Globus pallidus (tissue), 1 donor: ENCODE data around the gene TMEM203.
"Not testable (repeated sequence)": the region's sequence is repeated elsewhere in the genome, so short reads cannot be mapped to it uniquely, and the experiment has no call there.

ENCODE experiments used
- DNase-seq: peaks from one replicate; pipeline ENCODE4 v3.0.0-alpha.2; 2015; ENCODE audit warnings: low spot score

Gene TMEM203

GRCh38 chr9:137241490-137242268 lies 36.2 kb upstream of the TMEM203 start:
- DNase-seq, result no peak

GRCh38 chr9:137240841-137241489 lies 35.5 kb upstream of the TMEM203 start, which contains the start of gene TUBB4B:
Gene TUBB4B, plus strand, starts transcription at chr9:137241287. Its CDS starts 74 bp downstream, at chr9:137241361.
- peak; percentile 100 for DNase-seq

GRCh38 chr9:137240318-137240840 lies 34.9 kb upstream of the TMEM203 start:
- peak; percentile 82 for DNase-seq

GRCh38 chr9:137239541-137240200 lies 34.2 kb upstream of the TMEM203 start:
- DNase-seq, result not testable (repeated sequence)

- peak; percentile 92 for DNase-seq
Measured at GRCh38 chr9:137237759-137238726, 32.6 kb upstream of the TMEM203 start.

- DNase-seq, result no peak
Measured at GRCh38 chr9:137236936-137237421, 31.5 kb upstream of the TMEM203 start.

GRCh38 chr9:137236238-137236935 lies 30.9 kb upstream of the TMEM203 start:
- DNase-seq, result peak; percentile 72

GRCh38 chr9:137235424-137236237 lies 30.2 kb upstream of the TMEM203 start:
- DNase-seq, result no peak

GRCh38 chr9:137234758-137235423 lies 29.4 kb upstream of the TMEM203 start:
- no peak for DNase-seq

GRCh38 chr9:137234055-137234697 lies 28.7 kb upstream of the TMEM203 start:
- no peak for DNase-seq

GRCh38 chr9:137233143-137233980 lies 27.9 kb upstream of the TMEM203 start:
- no peak for DNase-seq

GRCh38 chr9:137232510-137232909 lies 27.1 kb upstream of the TMEM203 start:
- DNase-seq, result no peak

- DNase-seq, result no peak
Measured at GRCh38 chr9:137232101-137232500, 26.7 kb upstream of the TMEM203 start.

GRCh38 chr9:137231372-137232039 lies 26.1 kb upstream of the TMEM203 start:
- no peak for DNase-seq

GRCh38 chr9:137230705-137231371 lies 25.4 kb upstream of the TMEM203 start, which contains the start of gene SLC34A3:
Gene SLC34A3, plus strand, starts transcription at chr9:137230901. Its CDS starts 802 bp downstream, at chr9:137231703.
- DNase-seq, result no peak
